HG03565 (cell line): ENCODE measurements around the gene NEK2.

Source experiments
- ATAC-seq: cut with Tn5 transposase; IDR thresholded peaks from one replicate; pipeline ENCODE4 v1.9.1; 2021; ENCODE audit warnings: mild to moderate bottlenecking, moderate library complexity; ENCODE audit not compliant: unreplicated experiment

The NEK2 gene

GRCh38 chr1:211612786-211613107, 62.7 kb downstream of the NEK2 start:
- ATAC-seq: no peak
